ENCODE results near the gene KRT78. TPM values are rescaled to one million over a fixed set of nuclear protein-coding genes. Genes with fewer than 3 reads are reported as not detected.
A peak's percentile ranks its signal among the peaks of the same experiment; 100 is the strongest.

KRT78 gene
- total RNA-seq, 2 experiments from 2014 or later, result not detected

GRCh38 chr12:52851787-52852186 is 3.0 kb upstream of the KRT78 start:
- POLR2A ChIA-PET, result no interaction called here
- DNase-seq (ENCODE audit: low spot score), result no peak
- Histone ChIP-seq H3K79me2 (ENCODE audit: insufficient read depth, low read depth, low read length) (no peaks in the 10 kb centered on the region), H3K4me2 (ENCODE audit: low read length) (peak overlapping the region; percentile 70), H4K20me1 (ENCODE audit: insufficient read depth, low read length) (no peaks in the 10 kb centered on the region), H3K4me1 (ENCODE audit: insufficient read depth, low read length, poor library complexity, severe bottlenecking) (peaks cover 35% of the 10 kb centered on the region), H3K4me3 (ENCODE audit: low read depth, low read length, poor library complexity, severe bottlenecking) (no peak overlapping the region), H3K9me3 (ENCODE audit: low read length) (no peaks in the 10 kb centered on the region), H3K27ac (ENCODE audit: low read depth, low read length, poor library complexity, severe bottlenecking) (no peak overlapping the region), H2AFZ (ENCODE audit: low read length) (no peak overlapping the region), H3K36me3 (ENCODE audit: insufficient read depth, low read length) (no peaks in the 10 kb centered on the region), H3K9me2 (ENCODE audit: insufficient read depth, low read length) (no peaks in the 10 kb centered on the region)
- no TSS peak for BruUV-seq (replicated peaks)
- intact Hi-C loops (cut with micrococcal nuclease; ENCODE audit: unreplicated experiment), result no loop called here
- TF ChIP-seq EZH2phosphoT487 (IDR thresholded peaks at IDR 0.05; ENCODE audit: borderline replicate concordance, low read depth, low read length), result no peak
- TF ChIP-seq, protein P1, sequence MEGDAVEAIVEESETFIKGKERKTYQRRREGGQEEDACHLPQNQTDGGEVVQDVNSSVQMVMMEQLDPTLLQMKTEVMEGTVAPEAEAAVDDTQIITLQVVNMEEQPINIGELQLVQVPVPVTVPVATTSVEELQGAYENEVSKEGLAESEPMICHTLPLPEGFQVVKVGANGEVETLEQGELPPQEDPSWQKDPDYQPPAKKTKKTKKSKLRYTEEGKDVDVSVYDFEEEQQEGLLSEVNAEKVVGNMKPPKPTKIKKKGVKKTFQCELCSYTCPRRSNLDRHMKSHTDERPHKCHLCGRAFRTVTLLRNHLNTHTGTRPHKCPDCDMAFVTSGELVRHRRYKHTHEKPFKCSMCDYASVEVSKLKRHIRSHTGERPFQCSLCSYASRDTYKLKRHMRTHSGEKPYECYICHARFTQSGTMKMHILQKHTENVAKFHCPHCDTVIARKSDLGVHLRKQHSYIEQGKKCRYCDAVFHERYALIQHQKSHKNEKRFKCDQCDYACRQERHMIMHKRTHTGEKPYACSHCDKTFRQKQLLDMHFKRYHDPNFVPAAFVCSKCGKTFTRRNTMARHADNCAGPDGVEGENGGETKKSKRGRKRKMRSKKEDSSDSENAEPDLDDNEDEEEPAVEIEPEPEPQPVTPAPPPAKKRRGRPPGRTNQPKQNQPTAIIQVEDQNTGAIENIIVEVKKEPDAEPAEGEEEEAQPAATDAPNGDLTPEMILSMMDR (conservative IDR thresholded peaks at IDR 0.05; ENCODE audit: low read length), result no peak
- CTCF ChIA-PET (ENCODE audit: unreplicated experiment), result no interaction called here

GRCh38 chr12:52850681-52851080 is 1.9 kb upstream of the KRT78 start:
- Histone ChIP-seq H3K4me3 (ENCODE audit: low read depth, low read length, poor library complexity, severe bottlenecking) (peak overlapping the region; percentile 38), H3K27ac (ENCODE audit: low read depth, low read length, poor library complexity, severe bottlenecking) (peak overlapping the region; percentile 48), H3K9me2 (ENCODE audit: insufficient read depth, low read length) (no peaks in the 10 kb centered on the region), H3K9me3 (ENCODE audit: low read length) (no peaks in the 10 kb centered on the region), H3K79me2 (ENCODE audit: insufficient read depth, low read depth, low read length) (no peaks in the 10 kb centered on the region), H4K20me1 (ENCODE audit: insufficient read depth, low read length) (no peaks in the 10 kb centered on the region), H2AFZ (ENCODE audit: low read length) (peak overlapping the region; percentile 58), H3K4me1 (ENCODE audit: insufficient read depth, low read length, poor library complexity, severe bottlenecking) (peaks cover 35% of the 10 kb centered on the region), H3K4me2 (ENCODE audit: low read length) (peak overlapping the region; percentile 70), H3K36me3 (ENCODE audit: insufficient read depth, low read length) (no peaks in the 10 kb centered on the region)
- no peak for TF ChIP-seq EZH2phosphoT487 (IDR thresholded peaks at IDR 0.05; ENCODE audit: borderline replicate concordance, low read depth, low read length)
- ChIA-PET POLR2A (no interaction called here), CTCF (ENCODE audit: unreplicated experiment) (no interaction called here)
- DNase-seq (ENCODE audit: low spot score), result peak; percentile 70
- no TSS peak for BruUV-seq (replicated peaks)
- intact Hi-C loops (cut with micrococcal nuclease; ENCODE audit: unreplicated experiment), result no loop called here

GRCh38 chr12:52849511-52849910 is 717 bp upstream of the KRT78 start:
- POLR2A ChIA-PET, result no interaction called here
- intact Hi-C loops (cut with micrococcal nuclease; ENCODE audit: unreplicated experiment), result no loop called here
- CTCF ChIA-PET (ENCODE audit: unreplicated experiment), result no interaction called here
- H3K4me2 ChIP-seq (ENCODE audit: low read length), result no peak overlapping the region
- TF ChIP-seq, protein P1 (conservative IDR thresholded peaks at IDR 0.05; ENCODE audit: low read length), result no peak
- TF ChIP-seq EZH2phosphoT487 (IDR thresholded peaks at IDR 0.05; ENCODE audit: borderline replicate concordance, low read depth, low read length), result no peak
- no peaks in the 10 kb centered on the region for H3K9me2 ChIP-seq (ENCODE audit: insufficient read depth, low read length)
- no TSS peak for BruUV-seq (replicated peaks)
- no peaks in the 10 kb centered on the region for H3K79me2 ChIP-seq (ENCODE audit: insufficient read depth, low read depth, low read length)
- H3K9me3 ChIP-seq (ENCODE audit: low read length), result no peaks in the 10 kb centered on the region
- no peak overlapping the region for H2AFZ ChIP-seq (ENCODE audit: low read length)
- H3K4me1 ChIP-seq (ENCODE audit: insufficient read depth, low read length, poor library complexity, severe bottlenecking), result peaks cover 35% of the 10 kb centered on the region
- DNase-seq (ENCODE audit: low spot score), result no peak
- no peaks in the 10 kb centered on the region for H4K20me1 ChIP-seq (ENCODE audit: insufficient read depth, low read length)
- H3K4me3 ChIP-seq (ENCODE audit: low read depth, low read length, poor library complexity, severe bottlenecking), result no peak overlapping the region
- H3K27ac ChIP-seq (ENCODE audit: low read depth, low read length, poor library complexity, severe bottlenecking), result no peak overlapping the region
- H3K36me3 ChIP-seq (ENCODE audit: insufficient read depth, low read length), result no peaks in the 10 kb centered on the region
